Naive thymus-derived CD4-positive, alpha-beta T cell (primary cell): Measurements from ENCODE around the gene RPGRIP1. TPM values are rescaled to one million over a fixed set of nuclear protein-coding genes. Genes with fewer than 3 reads are reported as not detected.

Experiments used
- ATAC-seq: fragments of 150-1000 bp; cut with Tn5 transposase; 2 replicates; pipeline ENCODE4 v1.10.0; 2021; ENCODE audit warnings: mild to moderate bottlenecking, moderate library complexity
- CTCF ChIA-PET: fragments of 350-600 bp; sonication (Branson Sonifier 250); formaldehyde crosslinking; loops from one replicate; lab custom pipeline; 2021; ENCODE audit warnings: antibody characterized with exemption; lab: Charles Lee
- POLR2A ChIA-PET: fragments of 350-600 bp; sonication (Branson Sonifier 250); formaldehyde crosslinking; loops from one replicate; lab custom pipeline; 2021; ENCODE audit warnings: antibody characterized with exemption, inconsistent platforms; lab: Charles Lee
- DNase-seq, 9 donors: peaks; one replicate each; pipeline versions ENCODE4 v3.0.0 to v3.0.0-alpha.2; 2020 to 2022; ENCODE audit warnings: mixed read lengths in 1 of 9
- H3K27ac ChIP-seq: one replicate; pipeline ENCODE4 v1.7.0; 2013; ENCODE audit warnings: mild to moderate bottlenecking, low read depth, low read length, moderate library complexity
- H3K27me3 ChIP-seq, 2 donors: one replicate each; pipeline ENCODE4 v1.7.0; 2013; ENCODE audit warnings: low read length in 2 of 2, mild to moderate bottlenecking in 2 of 2, moderate library complexity in 2 of 2; ENCODE audit not compliant: control insufficient read depth in 2 of 2, insufficient read depth in 2 of 2
- H3K36me3 ChIP-seq, 3 experiments: 1 replicate in 2 of 3; 2 replicates in 1 of 3; pipeline ENCODE4 v1.7.0; 2013; ENCODE audit warnings: low read length in 3 of 3, mild to moderate bottlenecking in 3 of 3, moderate library complexity in 1 of 3; ENCODE audit not compliant: insufficient read depth in 3 of 3, control insufficient read depth in 2 of 3
- H3K4me1 ChIP-seq, 2 donors: one replicate each; pipeline ENCODE4 v1.7.0; 2013; ENCODE audit warnings: low read length in 2 of 2, mild to moderate bottlenecking in 2 of 2, moderate library complexity in 1 of 2; ENCODE audit not compliant: control insufficient read depth in 2 of 2, insufficient read depth in 2 of 2
- H3K4me3 ChIP-seq: 2 replicates; pipeline ENCODE4 v1.7.0; 2013; ENCODE audit warnings: mild to moderate bottlenecking, low read length
- H3K9me3 ChIP-seq, 3 experiments: 1 replicate in 2 of 3; 2 replicates in 1 of 3; pipeline ENCODE4 v1.7.0; 2013; ENCODE audit warnings: low read length in 3 of 3; ENCODE audit not compliant: control insufficient read depth in 2 of 3
- H3K27ac Mint-ChIP-seq, 9 donors: one replicate each; pipeline ENCODE4 v1.8.0; 2020 to 2022; ENCODE audit warnings: mixed read lengths in 9 of 9, mild to moderate bottlenecking in 8 of 9, moderate library complexity in 5 of 9, inconsistent platforms in 2 of 9
- H3K27me3 Mint-ChIP-seq, 5 donors: one replicate each; pipeline ENCODE4 v1.8.0; 2021 to 2022; ENCODE audit warnings: mixed read lengths in 5 of 5, mild to moderate bottlenecking in 1 of 5
- H3K36me3 Mint-ChIP-seq, 5 donors: one replicate each; pipeline ENCODE4 v1.8.0; 2020 to 2022; ENCODE audit warnings: mixed read lengths in 5 of 5, mild to moderate bottlenecking in 3 of 5, inconsistent platforms in 1 of 5
- H3K4me1 Mint-ChIP-seq, 7 donors: one replicate each; pipeline ENCODE4 v1.8.0; 2020 to 2022; ENCODE audit warnings: mixed read lengths in 7 of 7, mild to moderate bottlenecking in 3 of 7, inconsistent platforms in 1 of 7
- H3K4me3 Mint-ChIP-seq, 10 donors: one replicate each; pipeline ENCODE4 v1.8.0; 2020 to 2022; ENCODE audit warnings: mild to moderate bottlenecking in 10 of 10, mixed read lengths in 10 of 10, moderate library complexity in 6 of 10, inconsistent platforms in 2 of 10
- H3K9me3 Mint-ChIP-seq, 11 donors: one replicate each; pipeline ENCODE4 v1.8.0; 2020 to 2022; ENCODE audit warnings: mixed read lengths in 11 of 11, mild to moderate bottlenecking in 4 of 11, inconsistent platforms in 1 of 11, moderate library complexity in 1 of 11
- intact Hi-C, 2 donors: fragments of 100-400 bp; cut with micrococcal nuclease; formaldehyde crosslinking; loops; one replicate each; pipeline ENCODE4 v1.15.1; 2023
- polyA plus RNA-seq, 2 donors: library from polyadenylated mRNA; unstranded; fragments of 300-500 nt; fragmentation: Illumina TruSeq; gene quantifications; one replicate each; pipeline ENCODE4 v1.2.3, GENCODE V29; 2021
- total RNA-seq, 6 experiments: library from RNA in 5 of 6; stranded (reverse) in 5 of 6; gene quantifications; 1 replicate in 5 of 6; 2 replicates in 1 of 6; pipeline ENCODE4 v1.2.3 and lab custom pipeline; 2021 to 2026

The RPGRIP1 gene
- total and polyA plus RNA-seq, 7 experiments from 2014 or later = 0.24 to 1.5 TPM; not detected in 5

- CTCF ChIA-PET = interaction anchor here (0.5 to 0.6 kb wide), 3 partner anchors 90 to 872 kb away, joined by 3 to 5 read pairs (median 3); no protein-coding TSS in a partner anchor
- Mint-ChIP-seq H3K4me1 (peaks cover 36 to 94% (median 72%) of the 10 kb centered on the region in 7 donors), H3K27me3 (no peaks in the 10 kb centered on the region), H3K4me3 (peak overlapping the region in 2 of 10 donors; percentile 13 to 27), H3K9me3 (no peaks in the 10 kb centered on the region), H3K27ac (peak overlapping the region in 4 of 9 donors; percentile 2 to 56 (median 42)), H3K36me3 (peaks cover 0 to 10% (median 9%) of the 10 kb centered on the region in 5 donors)
- intact Hi-C loops = no loop called here
- POLR2A ChIA-PET = interaction anchor here (0.6 to 2.7 kb wide), 4 partner anchors 8 to 119 kb away, joined by 3 to 12 read pairs (median 6); no protein-coding TSS in a partner anchor
- no peaks in the 10 kb centered on the region for H3K9me3 ChIP-seq
- no peak for DNase-seq
- peaks cover 58 to 61% of the 10 kb centered on the region in 2 donors for H3K4me1 ChIP-seq
- H3K27ac ChIP-seq = no peak overlapping the region
- peaks cover 0 to 10% (median under 1%) of the 10 kb centered on the region in 3 experiments for H3K36me3 ChIP-seq
- ATAC-seq = no peak
- no peaks in the 10 kb centered on the region for H3K27me3 ChIP-seq
- H3K4me3 ChIP-seq = no peak overlapping the region
Observed at GRCh38 chr14:21238823-21239518, 40.9 kb upstream of the RPGRIP1 start.

- Mint-ChIP-seq H3K9me3 (no peaks in the 10 kb centered on the region), H3K36me3 (peaks cover 0 to 8% (median 7%) of the 10 kb centered on the region in 5 donors), H3K27ac (peak overlapping the region in 2 of 9 donors; percentile 40 to 67), H3K4me1 (peaks cover 34 to 89% (median 66%) of the 10 kb centered on the region in 7 donors), H3K4me3 (no peak overlapping the region), H3K27me3 (no peaks in the 10 kb centered on the region)
- ATAC-seq = no peak
- H3K9me3 ChIP-seq = no peaks in the 10 kb centered on the region
- no peak overlapping the region for H3K27ac ChIP-seq
- ChIA-PET CTCF (interaction anchor here (0.8 kb wide), 1 partner anchor 10 kb away, joined by 3 read pairs; no protein-coding TSS in a partner anchor), POLR2A (interaction anchor here (0.9 to 2.7 kb wide), 3 partner anchors 9 to 27 kb away, joined by 4 to 12 read pairs (median 8); no protein-coding TSS in a partner anchor)
- no peaks in the 10 kb centered on the region for H3K27me3 ChIP-seq
- no peak for DNase-seq
- peaks cover 47 to 53% of the 10 kb centered on the region in 2 donors for H3K4me1 ChIP-seq
- peaks cover 0 to 12% (median 0%) of the 10 kb centered on the region in 3 experiments for H3K36me3 ChIP-seq
- intact Hi-C loops = loop anchor here (1.0 to 5.0 kb wide), 4 partner anchors 16 to 317 kb away; no protein-coding TSS in a partner anchor
- no peak overlapping the region for H3K4me3 ChIP-seq
Observed at GRCh38 chr14:21240417-21240816, 39.5 kb upstream of the RPGRIP1 start.

GRCh38 chr14:21241218-21241819 is 38.6 kb upstream of the RPGRIP1 start:
- ATAC-seq (no peak), DNase-seq (peak in 2 of 9 donors; percentile 38 to 49)
- Mint-ChIP-seq H3K4me3 (no peak overlapping the region), H3K4me1 (peaks cover 36 to 85% (median 60%) of the 10 kb centered on the region in 7 donors), H3K27ac (peak overlapping the region in 8 of 9 donors; percentile 3 to 88 (median 70)), H3K9me3 (no peaks in the 10 kb centered on the region), H3K27me3 (no peaks in the 10 kb centered on the region), H3K36me3 (peaks cover 0 to 8% (median 7%) of the 10 kb centered on the region in 5 donors)
- Histone ChIP-seq H3K27me3 (no peaks in the 10 kb centered on the region), H3K4me3 (no peak overlapping the region), H3K27ac (no peak overlapping the region), H3K9me3 (no peaks in the 10 kb centered on the region), H3K4me1 (peaks cover 44% of the 10 kb centered on the region in 2 donors), H3K36me3 (peaks cover 0 to 14% (median 0%) of the 10 kb centered on the region in 3 experiments)
- intact Hi-C loops = loop anchor here (1.0 to 5.0 kb wide), 5 partner anchors 15 to 316 kb away; partner anchors contain the start of gene SUPT16H (in 1 of the 2)
- CTCF ChIA-PET = no interaction called here
- POLR2A ChIA-PET = interaction anchor here (2.2 kb wide), 1 partner anchor 13 kb away, joined by 9 read pairs; no protein-coding TSS in a partner anchor

- Mint-ChIP-seq H3K27ac (peak overlapping the region in 4 of 9 donors; percentile 26 to 86 (median 63)), H3K9me3 (peaks cover 0 to 1% (median 0%) of the 10 kb centered on the region in 11 donors), H3K36me3 (peaks cover 0 to 27% (median 18%) of the 10 kb centered on the region in 5 donors), H3K4me1 (peaks cover 34 to 80% (median 57%) of the 10 kb centered on the region in 7 donors), H3K27me3 (no peaks in the 10 kb centered on the region), H3K4me3 (no peak overlapping the region)
- ATAC-seq (peak; percentile 50), DNase-seq (no peak)
- POLR2A ChIA-PET = interaction anchor here (0.5 to 2.0 kb wide), 4 partner anchors 10 to 30 kb away, joined by 3 to 13 read pairs (median 4); no protein-coding TSS in a partner anchor
- no peak overlapping the region for H3K4me3 ChIP-seq
- no peaks in the 10 kb centered on the region for H3K27me3 ChIP-seq
- H3K4me1 ChIP-seq = peaks cover 22 to 39% of the 10 kb centered on the region in 2 donors
- peaks cover 0 to 22% (median 0%) of the 10 kb centered on the region in 3 experiments for H3K36me3 ChIP-seq
- H3K9me3 ChIP-seq = no peaks in the 10 kb centered on the region
- CTCF ChIA-PET = interaction anchor here (0.5 to 0.6 kb wide), 2 partner anchors 15 to 28 kb away, joined by 3 to 4 read pairs; no protein-coding TSS in a partner anchor
- no peak overlapping the region for H3K27ac ChIP-seq
- intact Hi-C loops = loop anchor here (5.0 kb wide), 2 partner anchors 113 to 123 kb away; no protein-coding TSS in a partner anchor
Observed at GRCh38 chr14:21244544-21244943, 35.3 kb upstream of the RPGRIP1 start.

GRCh38 chr14:21245813-21246212 is 34.1 kb upstream of the RPGRIP1 start:
- ChIA-PET CTCF (no interaction called here), POLR2A (interaction anchor here (2.0 kb wide), 2 partner anchors 10 to 11 kb away, joined by 7 to 13 read pairs; no protein-coding TSS in a partner anchor)
- DNase-seq = no peak
- Mint-ChIP-seq H3K27me3 (no peaks in the 10 kb centered on the region), H3K4me3 (peak overlapping the region in 1 of 10 donors; percentile 19), H3K4me1 (peaks cover 33 to 82% (median 64%) of the 10 kb centered on the region in 7 donors), H3K27ac (peak overlapping the region in 4 of 9 donors; percentile 5 to 59 (median 40)), H3K9me3 (peaks cover 0 to 1% (median 0%) of the 10 kb centered on the region in 11 donors), H3K36me3 (peaks cover 0 to 39% (median 28%) of the 10 kb centered on the region in 5 donors)
- H3K4me1 ChIP-seq = peaks cover 16 to 38% of the 10 kb centered on the region in 2 donors
- peaks cover 0 to 26% (median 4%) of the 10 kb centered on the region in 3 experiments for H3K36me3 ChIP-seq
- no peak overlapping the region for H3K4me3 ChIP-seq
- no peaks in the 10 kb centered on the region for H3K27me3 ChIP-seq
- intact Hi-C loops = no loop called here
- no peak for ATAC-seq
- H3K27ac ChIP-seq = no peak overlapping the region
- H3K9me3 ChIP-seq = no peaks in the 10 kb centered on the region

- POLR2A ChIA-PET = interaction anchor here (1.0 kb wide), 1 partner anchor 17 kb away, joined by 3 read pairs; no protein-coding TSS in a partner anchor
- peaks cover 32 to 78% (median 62%) of the 10 kb centered on the region in 7 donors for H3K4me1 Mint-ChIP-seq
- no peaks in the 10 kb centered on the region for H3K27me3 Mint-ChIP-seq
- Histone ChIP-seq H3K4me1 (peaks cover 8 to 35% of the 10 kb centered on the region in 2 donors), H3K27ac (no peak overlapping the region), H3K9me3 (no peaks in the 10 kb centered on the region), H3K4me3 (no peak overlapping the region), H3K27me3 (no peaks in the 10 kb centered on the region), H3K36me3 (peaks cover 0 to 40% (median 4%) of the 10 kb centered on the region in 3 experiments)
- DNase-seq (no peak), ATAC-seq (no peak)
- peak overlapping the region in 4 of 10 donors; percentile 3 to 36 (median 8) for H3K4me3 Mint-ChIP-seq
- peaks cover 0 to 1% (median 0%) of the 10 kb centered on the region in 11 donors for H3K9me3 Mint-ChIP-seq
- CTCF ChIA-PET = no interaction called here
- peaks cover 0 to 58% (median 37%) of the 10 kb centered on the region in 5 donors for H3K36me3 Mint-ChIP-seq
- intact Hi-C loops = no loop called here
- H3K27ac Mint-ChIP-seq = peak overlapping the region; percentile 4 to 61 (median 10)
Observed at GRCh38 chr14:21248338-21248737, 31.5 kb upstream of the RPGRIP1 start.
